SU-DHL-6 (cell line): ENCODE results near the gene ZNF488.

ENCODE experiments used
- EZH2phosphoT487 ChIP-seq: fragments of 200-600 bp; sonication (generic), shearing (Covaris generic); conservative IDR thresholded peaks from 2 replicates; pipeline ENCODE4 v1.6.1; 2018; ENCODE audit warnings: mild to moderate bottlenecking, antibody characterized with exemption, low read length, moderate library complexity, mixed read lengths
- TF ChIP-seq, protein P1 (sequence below): fragments of 200-600 bp; sonication (generic); IDR thresholded peaks from one replicate; pipeline ENCODE4 v1.5.1; 2017; ENCODE audit warnings: antibody characterized with exemption, mild to moderate bottlenecking, low read length, moderate library complexity; ENCODE audit not compliant: insufficient read depth, poor library complexity, severe bottlenecking

DNA sequence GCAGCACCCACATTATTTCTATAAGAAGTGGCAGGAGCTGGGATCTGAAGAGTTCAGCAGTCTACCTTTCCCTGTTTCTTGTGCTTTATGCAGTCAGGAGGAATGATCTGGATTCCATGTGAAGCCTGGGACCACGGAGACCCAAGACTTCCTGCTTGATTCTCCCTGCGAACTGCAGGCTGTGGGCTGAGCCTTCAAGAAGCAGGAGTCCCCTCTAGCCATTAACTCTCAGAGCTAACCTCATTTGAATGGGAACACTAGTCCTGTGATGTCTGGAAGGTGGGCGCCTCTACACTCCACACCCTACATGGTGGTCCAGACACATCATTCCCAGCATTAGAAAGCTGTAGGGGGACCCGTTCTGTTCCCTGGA lies 36.8 kb downstream of the ZNF488 start:
- TF ChIP-seq, protein P1, sequence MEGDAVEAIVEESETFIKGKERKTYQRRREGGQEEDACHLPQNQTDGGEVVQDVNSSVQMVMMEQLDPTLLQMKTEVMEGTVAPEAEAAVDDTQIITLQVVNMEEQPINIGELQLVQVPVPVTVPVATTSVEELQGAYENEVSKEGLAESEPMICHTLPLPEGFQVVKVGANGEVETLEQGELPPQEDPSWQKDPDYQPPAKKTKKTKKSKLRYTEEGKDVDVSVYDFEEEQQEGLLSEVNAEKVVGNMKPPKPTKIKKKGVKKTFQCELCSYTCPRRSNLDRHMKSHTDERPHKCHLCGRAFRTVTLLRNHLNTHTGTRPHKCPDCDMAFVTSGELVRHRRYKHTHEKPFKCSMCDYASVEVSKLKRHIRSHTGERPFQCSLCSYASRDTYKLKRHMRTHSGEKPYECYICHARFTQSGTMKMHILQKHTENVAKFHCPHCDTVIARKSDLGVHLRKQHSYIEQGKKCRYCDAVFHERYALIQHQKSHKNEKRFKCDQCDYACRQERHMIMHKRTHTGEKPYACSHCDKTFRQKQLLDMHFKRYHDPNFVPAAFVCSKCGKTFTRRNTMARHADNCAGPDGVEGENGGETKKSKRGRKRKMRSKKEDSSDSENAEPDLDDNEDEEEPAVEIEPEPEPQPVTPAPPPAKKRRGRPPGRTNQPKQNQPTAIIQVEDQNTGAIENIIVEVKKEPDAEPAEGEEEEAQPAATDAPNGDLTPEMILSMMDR, result no peak
- TF ChIP-seq EZH2phosphoT487, result no peak
